G401 (cell line): ENCODE data around the gene CNTLN. TPM values are rescaled to one million over a fixed set of nuclear protein-coding genes. Genes with fewer than 3 reads are reported as not detected.
A peak's percentile ranks its signal among the peaks of the same experiment; 100 is the strongest.

ENCODE experiments used
- DNase-seq: peaks from one replicate; pipeline ENCODE4 v3.0.0-alpha.2; 2015; ENCODE audit warnings: low spot score
- in situ Hi-C: cut with HindIII; loops from 2 replicates; pipeline ENCODE4 v1.10.0; 2016; ENCODE audit warnings: low sequenced_read_pairs, mixed read lengths
- total RNA-seq: library from RNA; depleted of rRNA; stranded (reverse); fragments of >200 nt; shearing (Covaris generic); gene quantifications from 2 replicates; pipeline ENCODE4 v1.2.3, GENCODE V29; 2014; rRNA removed

The CNTLN gene, protein sequence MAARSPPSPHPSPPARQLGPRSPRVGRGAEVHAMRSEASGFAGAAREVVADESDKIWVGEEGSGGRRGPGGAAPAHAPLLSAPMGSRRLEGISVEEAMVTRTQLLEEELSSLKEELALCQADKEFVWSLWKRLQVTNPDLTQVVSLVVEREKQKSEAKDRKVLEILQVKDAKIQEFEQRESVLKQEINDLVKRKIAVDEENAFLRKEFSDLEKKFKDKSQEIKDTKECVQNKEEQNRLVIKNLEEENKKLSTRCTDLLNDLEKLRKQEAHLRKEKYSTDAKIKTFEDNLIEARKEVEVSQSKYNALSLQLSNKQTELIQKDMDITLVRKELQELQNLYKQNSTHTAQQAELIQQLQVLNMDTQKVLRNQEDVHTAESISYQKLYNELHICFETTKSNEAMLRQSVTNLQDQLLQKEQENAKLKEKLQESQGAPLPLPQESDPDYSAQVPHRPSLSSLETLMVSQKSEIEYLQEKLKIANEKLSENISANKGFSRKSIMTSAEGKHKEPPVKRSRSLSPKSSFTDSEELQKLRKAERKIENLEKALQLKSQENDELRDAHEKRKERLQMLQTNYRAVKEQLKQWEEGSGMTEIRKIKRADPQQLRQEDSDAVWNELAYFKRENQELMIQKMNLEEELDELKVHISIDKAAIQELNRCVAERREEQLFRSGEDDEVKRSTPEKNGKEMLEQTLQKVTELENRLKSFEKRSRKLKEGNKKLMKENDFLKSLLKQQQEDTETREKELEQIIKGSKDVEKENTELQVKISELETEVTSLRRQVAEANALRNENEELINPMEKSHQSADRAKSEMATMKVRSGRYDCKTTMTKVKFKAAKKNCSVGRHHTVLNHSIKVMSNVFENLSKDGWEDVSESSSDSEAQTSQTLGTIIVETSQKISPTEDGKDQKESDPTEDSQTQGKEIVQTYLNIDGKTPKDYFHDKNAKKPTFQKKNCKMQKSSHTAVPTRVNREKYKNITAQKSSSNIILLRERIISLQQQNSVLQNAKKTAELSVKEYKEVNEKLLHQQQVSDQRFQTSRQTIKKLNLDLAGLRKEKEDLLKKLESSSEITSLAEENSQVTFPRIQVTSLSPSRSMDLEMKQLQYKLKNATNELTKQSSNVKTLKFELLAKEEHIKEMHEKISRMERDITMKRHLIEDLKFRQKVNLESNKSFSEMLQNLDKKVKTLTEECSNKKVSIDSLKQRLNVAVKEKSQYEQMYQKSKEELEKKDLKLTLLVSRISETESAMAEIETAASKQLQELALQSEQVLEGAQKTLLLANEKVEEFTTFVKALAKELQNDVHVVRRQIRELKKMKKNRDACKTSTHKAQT (N-terminal part only)
- 9.1 and 11.1 TPM in 2 replicates for total RNA-seq

DNA sequence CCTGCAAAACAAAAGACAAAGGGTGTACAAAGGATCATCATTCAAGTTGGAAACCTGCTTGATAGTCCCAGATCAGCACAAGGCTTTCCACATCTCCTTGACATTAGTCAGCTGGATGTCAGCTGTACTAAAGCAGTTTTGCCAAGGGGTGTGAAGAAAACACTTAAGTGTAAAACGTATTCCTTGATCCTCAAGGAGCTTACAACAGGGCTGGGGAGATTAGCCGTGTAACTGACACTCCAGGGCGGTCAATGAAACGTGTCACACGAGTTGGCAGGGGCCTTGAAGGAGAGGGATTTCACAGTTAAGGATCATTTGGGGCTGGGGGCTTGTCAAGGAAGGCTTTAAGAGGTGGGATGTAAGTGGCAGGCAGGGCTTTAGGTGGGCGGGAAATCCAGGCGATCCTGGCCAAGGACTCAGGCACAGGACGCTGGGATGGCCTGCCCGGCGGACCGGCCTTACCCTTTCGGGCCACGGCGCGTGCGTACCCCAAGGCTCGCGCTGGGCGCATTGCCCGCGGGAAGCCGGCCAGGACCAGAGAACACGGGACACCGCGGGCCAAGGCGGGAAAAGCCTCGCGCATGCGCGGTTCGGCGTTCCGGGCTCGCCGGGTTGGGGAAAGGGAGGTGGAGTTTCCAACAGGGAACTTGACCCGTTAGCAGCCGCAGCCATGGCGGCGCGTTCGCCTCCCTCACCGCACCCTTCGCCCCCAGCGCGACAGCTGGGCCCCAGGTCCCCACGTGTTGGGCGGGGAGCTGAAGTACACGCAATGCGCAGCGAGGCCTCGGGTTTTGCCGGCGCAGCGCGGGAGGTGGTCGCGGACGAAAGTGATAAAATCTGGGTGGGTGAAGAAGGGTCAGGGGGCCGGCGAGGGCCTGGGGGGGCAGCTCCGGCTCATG lies at the start of gene CNTLN:
Gene CNTLN, plus strand, starts transcription at position 645 of the 899 bp plus-strand sequence. Its CDS starts 26 bp downstream, at position 671.
- in situ Hi-C loops = no loop called here
- peak; percentile 86 for DNase-seq

DNA sequence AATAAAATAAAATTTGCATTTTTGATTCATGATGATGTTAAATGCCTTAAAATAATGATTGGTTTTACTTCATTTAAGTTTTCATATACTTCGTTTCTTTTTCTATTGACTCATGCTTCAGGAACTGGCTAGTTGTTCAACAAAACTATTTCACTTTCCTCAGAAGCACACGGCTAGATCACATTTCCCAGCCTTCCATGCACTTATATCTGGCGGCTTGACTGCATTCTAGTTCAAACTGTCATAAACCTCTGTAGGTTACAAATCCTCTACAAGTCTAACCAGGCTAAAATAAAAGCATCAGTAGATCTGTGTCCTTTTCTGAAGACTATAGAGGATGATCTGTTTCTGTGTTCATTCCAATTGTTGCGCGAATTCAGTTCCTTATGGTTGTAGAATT lies 46.3 kb upstream of the CNTLN start:
- DNase-seq = no peak
- in situ Hi-C loops = no loop called here

DNA sequence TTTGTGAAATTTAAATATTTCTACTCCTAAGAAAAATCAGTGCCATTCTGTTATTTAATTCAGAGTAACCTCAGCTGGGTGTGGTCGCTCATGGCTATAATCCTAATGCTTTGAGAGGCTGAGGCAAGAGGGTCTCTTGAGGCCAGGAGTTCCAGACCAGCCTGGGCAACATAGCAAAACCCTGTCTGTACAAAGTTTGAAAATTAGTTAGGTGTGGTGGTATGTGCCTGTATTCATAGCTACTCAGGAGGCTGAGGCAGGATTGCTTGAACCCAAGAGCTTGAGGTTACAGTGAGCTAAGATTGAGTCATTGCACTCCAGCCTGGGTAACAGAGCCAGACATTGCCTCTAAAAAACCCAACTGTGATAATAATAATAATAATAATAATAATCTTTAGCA lies 44.8 kb upstream of the CNTLN start:
- DNase-seq = no peak
- in situ Hi-C loops = no loop called here

DNA sequence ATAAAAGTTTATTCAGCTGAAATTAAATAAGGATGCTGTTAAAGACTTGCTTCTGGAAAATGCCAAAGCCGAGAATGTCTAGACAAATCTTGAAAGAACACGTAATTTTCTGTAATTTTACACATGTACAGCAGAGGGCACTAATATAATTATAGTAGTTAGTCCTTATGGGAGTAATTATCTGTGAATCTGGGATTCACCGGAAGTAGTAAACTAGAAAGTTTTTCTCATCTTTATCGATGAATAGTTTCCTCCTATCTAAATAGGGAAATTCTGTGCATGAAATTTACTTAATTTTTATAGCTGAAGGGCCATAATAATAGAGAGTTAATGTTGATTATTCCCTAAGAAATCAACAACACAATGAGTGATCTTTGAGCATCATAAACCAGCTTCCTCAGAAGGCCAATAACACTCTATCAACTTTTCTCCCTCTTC lies 18.4 kb upstream of the CNTLN start:
- DNase-seq = peak; percentile 62
- in situ Hi-C loops = no loop called here

DNA sequence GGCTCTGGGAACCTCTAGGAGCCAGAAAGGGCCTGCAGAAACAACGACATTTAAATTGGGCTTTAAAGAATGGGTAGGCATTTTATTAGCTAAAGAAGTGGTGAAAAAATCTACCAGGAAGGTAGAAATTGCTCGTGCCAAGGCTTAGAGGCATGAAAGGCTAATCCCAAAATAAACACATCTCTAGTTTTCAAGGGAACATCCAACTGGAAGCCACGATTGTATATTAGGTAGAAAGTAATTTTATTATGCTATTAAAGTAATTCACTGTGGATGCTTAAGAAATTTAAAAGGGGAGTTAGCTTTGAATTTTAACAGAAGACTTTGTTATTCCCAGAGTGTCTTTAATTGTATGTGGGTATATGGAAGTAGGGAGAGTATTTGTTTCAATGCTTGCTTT lies 17.5 kb upstream of the CNTLN start:
- in situ Hi-C loops = no loop called here

DNA sequence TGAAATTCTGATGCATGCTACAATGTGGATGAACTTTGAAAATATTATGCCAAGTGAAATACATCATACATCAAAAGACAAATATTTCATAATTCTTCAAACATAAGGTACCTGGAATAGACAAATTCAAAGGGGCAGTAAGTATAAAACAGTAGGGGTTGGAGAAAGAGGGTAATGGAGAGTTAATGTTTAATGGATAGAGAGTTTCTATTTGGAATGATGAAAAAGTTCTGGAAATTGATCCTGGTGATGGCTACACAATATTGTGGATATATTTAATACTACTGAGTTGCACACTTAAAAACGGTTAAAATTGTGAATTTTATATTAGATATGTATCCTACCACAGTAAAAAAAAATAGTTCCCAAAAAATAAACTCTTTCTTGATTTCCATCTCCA lies 14.6 kb upstream of the CNTLN start:
- in situ Hi-C loops = no loop called here
- no peak for DNase-seq

More for the DNA sequence above, 17.5 kb upstream of the CNTLN start:
- DNase-seq = no peak

DNA sequence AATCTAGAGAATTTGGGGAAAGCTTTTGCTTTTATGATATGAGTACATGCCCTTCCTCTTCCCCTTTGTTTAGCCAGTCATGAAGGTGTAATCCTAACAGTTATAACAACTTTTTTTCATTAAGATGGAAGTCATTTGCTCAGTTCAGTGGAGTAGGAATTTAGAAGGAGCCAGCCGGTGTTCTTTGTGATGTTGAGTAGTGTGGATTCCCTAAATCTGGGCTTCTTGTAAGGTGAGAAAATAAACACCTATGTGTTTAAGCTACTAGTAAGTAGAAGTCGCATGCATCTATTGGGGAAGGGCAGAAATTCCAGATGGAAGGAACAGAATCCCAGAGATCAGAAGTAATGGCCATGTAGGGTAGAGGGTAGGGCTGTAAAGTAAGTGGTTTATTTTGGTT lies 13.6 kb upstream of the CNTLN start:
- in situ Hi-C loops = no loop called here

DNA sequence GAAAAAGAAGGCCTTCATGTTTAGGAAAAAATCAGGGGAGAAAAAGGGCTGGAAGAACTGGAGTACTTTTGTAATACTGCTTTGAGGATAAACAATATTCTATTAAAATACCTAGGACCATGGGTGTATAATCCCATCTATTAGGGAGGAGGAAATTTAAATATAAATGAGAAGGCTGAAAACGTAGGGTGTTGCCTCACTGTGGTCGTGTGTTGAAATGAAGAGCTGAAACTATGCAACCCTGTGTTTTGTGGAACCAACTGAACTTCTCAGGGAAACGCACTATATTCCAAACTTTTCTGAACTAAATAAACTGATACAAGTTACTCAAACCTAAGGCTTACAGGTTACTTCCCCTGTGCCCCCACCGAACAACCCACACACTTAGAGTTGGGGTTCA lies 4.5 kb upstream of the CNTLN start:
- in situ Hi-C loops = no loop called here
- DNase-seq = no peak

More for the DNA sequence above, 13.6 kb upstream of the CNTLN start:
- no peak for DNase-seq

DNA sequence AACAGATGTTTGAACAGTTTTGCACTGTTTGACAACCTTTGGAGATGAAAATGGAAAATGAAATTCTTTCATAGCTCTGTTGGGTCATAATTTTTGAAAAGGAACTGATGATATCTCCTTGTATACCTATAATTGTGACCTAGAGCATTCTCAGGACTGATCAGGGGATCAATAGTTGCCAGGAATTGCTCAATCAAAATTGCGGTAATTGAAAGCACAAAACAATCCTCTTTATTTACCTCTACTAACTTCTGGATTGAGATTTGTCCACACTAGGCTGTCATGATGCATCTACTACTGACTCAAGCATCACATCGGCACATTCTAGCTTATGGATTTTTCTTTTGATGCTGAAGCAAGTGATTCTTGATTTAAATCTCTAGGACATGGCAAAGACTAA lies 4.1 kb upstream of the CNTLN start:
- in situ Hi-C loops = no loop called here
- DNase-seq = no peak

DNA sequence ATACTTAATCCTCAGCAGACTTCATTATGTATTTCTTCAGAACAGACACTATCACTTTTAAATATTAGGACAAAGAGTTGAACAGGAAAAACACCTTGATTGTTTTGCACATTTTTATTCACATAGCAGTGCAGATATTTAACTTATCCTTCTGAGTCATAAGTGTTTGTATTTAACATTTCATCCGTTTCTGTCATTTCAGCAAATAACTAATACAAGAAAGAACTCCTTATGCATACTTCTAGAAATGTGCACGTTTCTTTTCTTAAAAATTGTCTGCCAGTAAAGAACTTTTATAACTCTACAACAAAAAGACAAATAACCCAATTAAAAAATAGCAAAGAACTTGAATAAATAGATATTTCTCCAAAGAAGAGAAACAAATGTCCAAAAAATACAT lies 3.3 kb upstream of the CNTLN start:
- no peak for DNase-seq
- in situ Hi-C loops = no loop called here

DNA sequence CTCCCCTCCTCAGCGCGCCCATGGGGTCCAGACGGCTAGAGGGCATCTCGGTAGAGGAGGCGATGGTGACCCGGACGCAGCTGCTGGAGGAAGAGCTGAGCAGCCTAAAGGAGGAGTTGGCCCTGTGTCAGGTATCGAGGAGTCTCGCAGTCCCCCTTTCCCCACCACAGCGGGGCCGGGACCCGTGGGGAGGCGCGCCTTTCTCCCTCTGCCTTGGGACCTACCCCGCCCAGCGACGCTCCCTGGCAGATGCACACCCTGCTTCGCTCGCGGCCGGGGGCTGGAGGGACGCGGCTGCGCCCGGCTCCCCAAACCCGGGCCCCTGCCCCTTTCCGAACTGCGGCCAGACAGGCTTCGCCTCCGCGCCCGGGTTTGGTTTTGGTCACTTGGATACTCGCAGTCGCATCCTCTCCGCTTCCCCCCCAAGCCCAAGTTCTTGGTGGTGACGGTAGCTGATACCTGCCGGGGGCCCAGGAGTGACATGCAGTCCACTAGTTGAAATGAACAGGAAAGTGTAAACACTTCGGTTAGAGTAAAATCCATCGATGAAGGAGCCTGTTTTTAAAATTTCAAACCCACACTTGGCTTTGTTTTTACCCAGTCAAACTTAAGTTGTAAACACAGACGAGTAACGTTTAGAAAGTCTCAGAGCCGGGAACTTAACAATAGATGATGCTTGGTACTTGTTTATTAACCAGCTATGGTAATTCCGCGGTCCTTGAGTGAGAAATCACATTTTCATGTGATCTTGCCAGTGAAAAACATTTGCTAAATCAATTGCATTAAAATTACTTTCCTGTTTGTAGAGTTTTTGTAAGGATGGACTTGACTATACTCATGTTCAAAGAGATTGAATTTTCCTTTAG lies 688 bp downstream of the CNTLN start:
- peak; percentile 66 for DNase-seq
- in situ Hi-C loops = no loop called here

DNA sequence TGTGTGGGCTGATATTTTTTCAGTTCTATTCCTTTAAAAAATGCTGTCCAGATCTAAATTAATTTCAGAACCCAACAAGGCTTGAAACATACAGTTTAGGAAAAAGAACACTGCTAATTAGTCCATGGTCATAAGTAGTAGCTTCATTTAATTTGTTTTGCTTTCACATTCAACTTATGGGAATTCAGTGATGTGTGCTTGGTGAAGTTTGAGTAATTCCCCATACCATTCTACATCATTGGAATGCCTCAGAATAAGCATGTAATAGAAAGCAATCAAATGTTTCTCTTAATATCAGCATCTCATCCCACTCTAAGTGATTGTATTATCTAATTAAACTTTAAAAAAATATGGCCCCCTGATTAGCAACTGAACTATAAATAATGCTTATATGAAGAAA lies 2.7 kb downstream of the CNTLN start:
- in situ Hi-C loops = no loop called here
- DNase-seq = no peak

DNA sequence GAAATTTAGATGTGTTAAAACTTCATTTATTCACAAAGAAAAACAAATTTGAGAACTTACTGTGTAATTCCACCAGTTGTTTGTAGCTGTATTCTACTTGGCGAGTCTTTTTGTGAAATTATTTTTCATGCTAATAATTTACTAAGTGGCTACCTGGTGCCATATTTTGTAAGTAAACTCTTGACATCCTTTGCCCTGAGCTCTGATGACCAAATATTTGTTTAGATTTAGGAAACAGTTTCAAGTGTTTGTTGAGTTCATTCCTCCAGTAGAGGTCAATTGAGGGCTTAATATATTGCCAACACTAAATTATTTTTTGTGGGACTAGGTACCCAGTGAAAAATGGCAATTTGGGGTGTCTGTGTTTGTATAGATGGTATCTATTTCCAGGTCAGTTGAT lies 3.7 kb downstream of the CNTLN start:
- in situ Hi-C loops = no loop called here

DNA sequence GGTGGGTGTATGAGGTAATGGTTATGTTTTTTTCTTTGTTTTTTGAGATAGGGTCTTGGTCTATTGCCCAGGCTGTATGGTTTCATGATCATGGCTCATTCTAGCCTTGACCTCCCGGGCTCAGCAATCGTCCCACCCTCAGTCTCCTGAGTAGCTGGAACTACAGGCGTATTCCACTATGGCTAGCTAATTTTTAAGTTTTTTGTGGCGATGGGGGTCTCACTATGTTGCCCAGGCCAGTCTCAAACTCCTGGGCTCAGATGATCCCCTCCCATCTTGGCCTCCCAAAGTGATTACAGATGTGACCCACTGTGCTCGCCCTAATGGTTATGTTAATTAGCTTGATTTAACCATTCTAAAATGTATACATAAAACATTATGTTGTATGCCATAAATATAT lies 5.6 kb downstream of the CNTLN start:
- in situ Hi-C loops = no loop called here
- no peak for DNase-seq

More for the DNA sequence above, 3.7 kb downstream of the CNTLN start:
- no peak for DNase-seq

DNA sequence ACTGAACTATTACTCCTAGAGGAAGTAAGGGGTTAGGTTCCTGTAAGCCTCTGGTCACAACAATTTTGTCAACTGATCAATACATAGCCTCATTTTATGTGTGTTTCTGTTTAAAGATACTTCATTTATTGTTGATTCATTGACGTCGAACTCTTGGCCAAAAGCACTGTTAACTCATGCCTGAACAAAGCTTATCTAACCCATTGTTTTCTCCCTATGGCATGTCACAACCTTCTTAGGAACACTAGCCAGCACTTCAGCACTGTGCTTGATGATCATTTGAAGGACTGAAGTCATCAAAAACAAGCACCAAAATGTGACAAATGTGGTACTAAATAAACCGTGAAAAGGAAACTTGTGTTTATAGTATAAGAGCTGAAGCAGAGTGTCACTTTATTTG lies 13.5 kb downstream of the CNTLN start:
- no peak for DNase-seq
- in situ Hi-C loops = no loop called here

DNA sequence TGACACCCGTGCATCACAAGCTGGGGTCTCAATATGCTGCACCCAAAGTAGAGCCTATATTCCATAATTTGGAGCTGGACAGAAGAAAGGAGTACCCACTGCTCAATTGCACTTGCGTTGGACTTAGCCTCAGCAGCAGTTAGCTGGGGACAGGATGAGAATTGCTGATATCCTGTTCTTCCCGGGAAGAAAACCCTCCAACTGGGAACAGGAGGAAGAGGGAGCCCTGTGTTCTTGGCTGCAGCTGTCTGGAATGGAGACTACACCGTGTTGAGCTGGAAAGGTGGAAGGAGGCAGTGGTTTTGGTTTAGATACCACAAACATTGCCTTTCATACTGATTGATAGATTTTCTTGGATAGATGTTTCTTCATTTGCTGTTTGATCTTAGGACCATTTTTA lies 24.6 kb downstream of the CNTLN start:
- no peak for DNase-seq
- in situ Hi-C loops = no loop called here

DNA sequence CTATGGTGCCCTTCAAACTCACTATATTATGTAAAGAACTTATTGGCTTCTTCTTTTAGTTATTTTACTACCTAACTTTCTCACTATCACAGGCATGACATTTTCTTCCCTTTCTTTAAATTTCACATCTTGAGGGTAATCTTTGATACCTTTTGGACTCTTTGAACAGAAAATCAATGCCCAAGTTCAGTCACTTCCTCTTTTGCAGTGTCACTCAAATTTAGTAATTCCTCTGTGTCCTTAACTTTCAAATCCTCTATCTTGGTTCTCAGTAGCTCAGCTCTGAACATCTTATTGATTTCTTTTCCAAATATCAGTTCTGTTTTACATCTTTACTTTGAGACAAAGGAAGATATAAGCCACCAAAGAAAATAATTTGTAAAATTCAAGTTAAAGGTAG lies 25.5 kb downstream of the CNTLN start:
- DNase-seq = no peak
- in situ Hi-C loops = no loop called here

DNA sequence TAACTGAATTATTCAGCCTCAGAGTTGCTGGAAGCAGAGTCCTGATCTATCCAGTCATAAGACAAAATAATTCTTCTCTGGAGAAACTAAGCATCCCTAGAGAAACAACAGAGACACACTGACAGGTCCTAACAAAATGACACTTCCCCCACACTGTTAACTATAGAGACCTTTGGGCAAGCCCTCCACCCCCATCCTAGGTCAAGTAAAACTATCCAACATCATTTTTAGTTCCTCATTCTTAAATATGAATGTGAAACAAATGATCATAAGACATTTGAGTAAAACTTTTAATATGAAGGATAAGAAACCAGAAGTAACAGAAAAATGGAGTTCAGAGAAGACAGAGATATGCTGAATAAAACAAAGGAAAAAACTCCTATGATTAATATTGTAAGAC lies 30.9 kb downstream of the CNTLN start:
- DNase-seq = no peak
- in situ Hi-C loops = no loop called here
